Bone marrow (tissue), 2 donors: Measurements from ENCODE around the gene NCOA6.
A peak's percentile ranks its signal among the peaks of the same experiment; 100 is the strongest.

Source experiments
- DNase-seq, 2 donors: peaks; one replicate each; lab custom pipeline; 2025; lab: John Stamatoyannopoulos, UW

NCOA6 gene

DNA sequence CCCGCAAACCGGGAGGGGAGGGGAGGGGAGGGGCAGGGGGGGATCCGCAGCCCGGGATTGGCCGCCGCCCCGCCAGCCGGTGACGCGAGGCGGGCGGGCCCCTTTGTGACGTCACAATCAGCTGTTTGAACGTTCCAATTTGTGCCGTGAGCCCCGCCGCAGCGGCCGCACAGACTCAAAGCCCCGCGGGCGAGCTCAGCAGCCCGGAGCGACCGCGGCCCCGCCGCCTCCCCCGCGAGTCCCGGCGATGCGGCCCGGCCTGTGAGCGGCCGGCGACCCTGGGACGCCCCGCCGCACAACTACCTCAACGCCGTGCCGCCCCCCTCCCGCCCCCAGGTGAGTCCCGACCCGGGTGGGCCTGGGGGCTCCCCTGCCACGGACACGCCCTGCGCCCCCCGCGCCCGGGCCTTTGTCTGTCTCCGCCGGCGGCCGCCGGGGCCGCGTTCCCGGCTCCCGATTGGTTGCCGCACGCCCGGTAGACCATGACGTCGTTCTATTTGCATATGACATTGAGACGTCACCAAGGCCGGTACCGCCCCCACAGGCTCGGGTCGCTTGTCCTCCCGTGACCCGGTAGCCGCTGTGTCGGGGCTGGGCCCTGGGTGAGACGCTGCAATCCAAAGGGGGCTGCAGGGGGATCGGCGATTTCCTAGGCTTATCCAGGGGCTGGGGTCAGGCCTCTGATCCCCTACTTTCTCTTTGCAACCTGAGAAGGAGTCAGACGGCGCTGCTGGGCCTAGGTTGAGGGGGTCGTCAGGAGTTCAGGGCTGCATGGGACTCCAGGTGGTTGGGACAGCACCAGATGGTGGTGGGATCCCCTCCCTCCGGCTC is 121.1 kb downstream of the NCOA6 start, which contains the start of gene TP53INP2:
TSS of gene TP53INP2 (plus strand) at position 168 of the 831 bp plus-strand sequence. CDS start 4,396 bp downstream, outside the sequence.
- peak in 1 of 2 donors; percentile 83 for DNase-seq

DNA sequence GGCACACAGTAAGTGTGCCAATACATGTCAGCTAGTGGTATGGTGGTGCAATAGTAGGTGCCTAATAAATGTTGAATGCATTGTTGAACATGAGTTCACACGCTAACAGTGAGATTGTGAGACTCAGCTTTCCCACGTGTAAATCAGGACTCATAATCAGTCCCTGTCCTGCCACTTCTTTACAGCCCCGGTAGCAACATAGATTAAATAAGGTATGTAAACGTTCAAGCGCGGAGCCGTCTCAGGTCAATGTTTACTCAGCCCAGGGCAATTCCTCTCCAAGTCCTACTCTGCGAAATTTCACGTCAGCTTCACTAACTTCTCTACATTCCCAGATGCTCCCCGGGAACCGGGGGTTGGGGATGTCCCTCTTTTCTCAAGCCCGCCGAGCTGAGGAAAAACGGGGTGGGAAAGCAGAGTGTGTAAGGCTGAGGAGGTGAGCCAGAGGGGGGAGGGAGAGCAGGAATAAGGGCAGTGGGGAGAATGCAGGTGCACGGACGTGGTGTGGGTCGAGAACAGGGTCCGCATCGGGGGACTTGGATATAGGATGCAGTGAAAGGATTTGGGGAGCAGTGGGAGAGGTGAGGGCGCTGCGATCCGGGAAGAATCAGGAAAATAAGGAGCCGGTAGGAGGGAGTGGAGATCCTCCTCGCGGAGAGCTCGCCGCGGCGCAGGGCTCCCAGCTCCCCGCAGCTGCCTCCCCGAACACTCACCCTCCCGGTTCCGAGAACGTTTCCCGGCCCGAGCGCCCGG is 121.9 kb downstream of the NCOA6 start:
- peak in 1 of 2 donors; percentile 56 for DNase-seq

DNA sequence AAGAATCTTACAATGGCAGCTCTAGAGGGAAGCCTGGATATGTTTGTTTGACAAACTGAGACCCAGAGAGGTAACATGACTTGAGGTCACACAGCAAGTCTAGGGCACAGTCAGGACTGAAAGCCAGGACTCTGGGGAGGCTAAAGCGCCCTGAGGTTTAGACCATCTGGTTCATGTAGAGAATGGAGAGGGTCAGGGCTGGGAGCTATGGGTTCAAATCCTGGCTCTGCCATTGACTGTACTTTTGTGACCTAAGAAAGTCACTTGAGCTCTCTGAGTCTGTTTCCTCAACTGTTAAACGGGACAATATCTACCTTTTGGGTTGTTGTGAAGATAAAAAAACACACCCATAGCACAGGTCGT is 122.4 kb downstream of the NCOA6 start:
- DNase-seq: no peak

DNA sequence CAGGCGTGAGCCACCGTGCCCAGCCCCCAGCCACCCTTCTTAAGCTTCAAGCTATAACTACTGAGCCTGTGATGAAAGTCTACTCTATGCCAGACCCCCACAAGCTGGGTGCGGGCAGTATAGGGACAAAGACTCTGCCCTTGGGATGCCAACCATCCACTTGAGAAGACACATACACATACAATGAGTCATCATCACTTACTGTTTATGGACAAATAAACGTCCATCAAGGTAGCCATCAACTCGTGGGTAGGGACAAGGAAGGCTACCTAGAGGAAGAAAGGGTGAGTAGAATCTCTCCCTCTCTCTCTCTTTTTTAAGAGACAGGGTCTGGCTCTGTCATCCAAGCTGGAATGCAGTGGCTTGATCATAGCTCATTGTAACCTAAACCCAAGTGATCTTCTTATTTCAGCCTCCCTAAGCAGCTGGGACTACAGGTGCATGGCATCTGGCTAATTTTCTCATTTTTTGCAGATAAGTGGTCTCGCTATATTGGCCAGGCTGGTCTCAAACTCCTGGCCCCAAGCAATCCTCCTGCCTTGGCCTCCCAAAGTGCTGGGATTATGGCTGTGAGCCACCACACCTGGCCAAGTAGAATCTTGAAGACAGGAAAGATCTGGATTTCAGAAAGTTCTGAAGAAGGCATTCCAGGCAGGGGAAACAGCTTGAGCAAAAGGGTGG is 123.9 kb downstream of the NCOA6 start:
- DNase-seq: no peak

DNA sequence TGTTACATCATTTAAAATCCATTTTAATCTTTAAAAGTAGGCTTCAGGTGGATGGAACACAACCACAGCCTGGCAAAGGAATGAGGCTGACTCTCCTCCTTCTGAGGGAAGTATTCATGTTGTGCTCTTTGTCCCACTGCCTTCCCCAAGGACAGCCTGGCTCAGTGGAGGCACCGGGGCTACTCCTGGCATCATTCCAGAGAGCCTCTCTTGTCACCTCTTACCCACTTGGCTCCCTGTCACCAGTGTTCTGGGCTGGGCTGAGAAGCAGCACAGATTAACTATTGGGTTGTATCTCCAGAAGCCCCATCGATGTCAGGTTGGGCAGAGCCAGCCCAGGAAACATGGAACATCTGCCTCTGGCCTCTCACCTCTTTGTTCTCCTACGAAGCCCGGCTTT is 132.0 kb downstream of the NCOA6 start:
- DNase-seq: no peak

DNA sequence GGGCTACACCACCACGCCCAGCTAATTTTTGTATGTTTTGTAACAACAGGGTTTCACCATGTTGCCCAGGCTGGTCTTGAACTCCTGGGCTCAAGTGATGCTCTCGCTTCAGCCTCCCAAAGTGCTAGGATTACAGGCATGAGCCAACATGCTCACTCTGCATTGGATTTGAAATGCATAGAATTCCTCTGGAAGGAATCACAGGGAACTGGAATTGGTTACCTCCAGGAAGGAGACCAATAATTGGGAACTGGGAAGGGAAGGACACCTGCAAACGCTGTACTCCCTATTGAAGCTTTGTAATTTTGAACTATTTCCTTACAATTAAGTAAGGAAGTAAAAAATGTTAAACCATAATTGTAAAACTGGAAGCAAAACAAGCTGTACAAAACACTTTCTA is 133.6 kb downstream of the NCOA6 start:
- DNase-seq: no peak

DNA sequence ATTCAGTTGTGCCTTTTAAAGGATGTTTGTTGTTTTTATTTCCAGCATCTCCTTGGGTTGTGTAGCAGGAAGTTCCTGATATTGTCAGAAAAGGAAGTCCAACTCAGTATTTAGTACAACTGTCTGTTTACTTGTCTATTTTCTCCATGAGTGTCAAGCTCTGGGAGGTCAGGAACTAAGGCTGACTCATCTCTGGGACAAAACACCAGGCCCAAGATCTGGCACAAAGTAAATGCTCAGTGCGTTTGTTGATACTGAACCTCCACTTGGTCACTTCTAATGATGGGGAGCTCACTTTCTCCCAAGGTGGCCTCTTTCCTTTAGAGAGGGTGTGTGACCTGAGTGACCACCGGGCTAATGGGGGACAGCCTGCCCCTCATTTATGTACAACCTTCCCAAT is 136.0 kb downstream of the NCOA6 start:
- DNase-seq: no peak

DNA sequence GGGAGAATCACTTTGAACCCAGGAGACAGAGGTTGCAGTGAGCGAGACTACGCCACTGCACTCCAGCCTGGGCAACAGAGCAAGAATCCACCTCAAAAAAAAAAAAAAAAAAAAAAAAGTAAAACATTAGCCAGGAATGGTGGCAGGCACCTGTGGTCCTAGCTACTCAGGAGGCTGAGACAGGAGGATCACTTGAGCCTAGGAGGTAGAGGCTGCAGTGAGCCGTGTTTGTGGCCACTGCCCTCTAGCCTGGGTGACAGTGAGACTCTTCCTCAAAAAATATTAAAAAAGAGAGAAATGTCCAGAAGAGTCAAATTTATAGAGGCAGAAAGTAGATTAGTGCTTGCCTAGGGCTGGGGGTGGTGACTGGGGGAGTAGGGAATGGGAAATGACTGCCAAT is 141.8 kb downstream of the NCOA6 start:
- no peak for DNase-seq

DNA sequence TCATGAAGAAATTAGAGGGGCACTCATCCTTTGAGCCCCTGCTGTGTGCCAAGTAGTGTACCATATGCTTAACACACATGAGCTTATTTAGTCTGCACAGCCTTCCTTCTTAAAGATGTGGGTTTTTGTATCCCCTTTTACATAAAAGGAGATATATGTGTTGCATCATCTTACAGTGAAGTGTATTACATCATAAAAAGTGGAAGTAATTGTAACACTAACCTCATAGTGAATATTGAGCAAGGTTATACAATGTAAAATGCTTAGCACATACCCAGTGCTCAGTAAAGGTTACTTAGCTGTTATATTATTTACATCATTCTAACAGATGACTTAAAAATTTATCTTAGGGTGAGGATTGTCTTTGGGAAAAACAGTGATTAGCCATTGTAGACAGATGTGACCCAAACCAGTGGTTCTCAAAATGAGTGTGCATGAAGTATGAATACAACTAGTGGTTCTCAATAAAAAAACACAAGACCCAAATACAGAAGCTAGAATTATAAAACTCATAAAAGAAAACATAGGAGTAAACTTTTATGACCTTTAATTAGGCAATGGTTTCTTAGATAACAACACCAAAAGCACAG is 144.8 kb downstream of the NCOA6 start:
- DNase-seq: no peak

DNA sequence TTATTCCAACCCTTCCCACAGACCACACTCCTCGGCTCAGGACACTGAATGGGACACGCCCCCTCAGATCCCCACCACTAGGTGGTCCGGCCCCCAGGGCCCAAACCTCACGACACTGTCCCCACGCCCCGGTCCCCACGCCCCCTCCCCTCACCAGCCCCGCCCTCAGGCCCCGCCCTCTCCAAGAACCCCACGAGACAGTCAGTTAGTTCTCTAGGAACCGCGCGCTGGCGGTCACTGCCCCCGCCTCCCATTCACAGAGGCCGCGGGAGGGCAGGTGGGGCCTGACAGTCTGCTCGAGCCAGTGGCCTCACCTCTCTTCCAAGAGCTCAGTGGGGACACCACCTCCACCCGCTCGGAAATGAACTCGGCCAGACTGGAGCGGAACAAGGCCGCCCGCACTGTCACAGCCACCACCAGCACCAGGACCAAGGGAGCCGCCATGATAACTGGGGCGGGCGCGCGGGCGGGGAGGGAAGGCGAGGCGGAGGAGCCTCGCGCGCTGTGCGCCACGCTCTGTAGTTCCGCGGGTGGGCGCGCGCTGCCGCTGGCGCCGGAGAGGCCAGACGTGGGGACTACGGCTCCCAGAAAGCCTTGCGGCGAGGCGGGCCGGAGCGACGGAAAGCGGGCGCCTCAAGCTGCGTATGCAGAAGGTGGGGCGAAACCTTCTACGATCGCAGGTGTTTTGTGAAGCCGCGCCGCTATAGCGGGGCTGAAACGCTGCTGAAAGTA is 148.6 kb downstream of the NCOA6 start, which contains the start of gene PIGU:
TSS of gene PIGU (minus strand) at position 451 of the 732 bp plus-strand sequence. CDS start at position 444, 7 bp downstream.
- peak; percentile 78 to 91 for DNase-seq

DNA sequence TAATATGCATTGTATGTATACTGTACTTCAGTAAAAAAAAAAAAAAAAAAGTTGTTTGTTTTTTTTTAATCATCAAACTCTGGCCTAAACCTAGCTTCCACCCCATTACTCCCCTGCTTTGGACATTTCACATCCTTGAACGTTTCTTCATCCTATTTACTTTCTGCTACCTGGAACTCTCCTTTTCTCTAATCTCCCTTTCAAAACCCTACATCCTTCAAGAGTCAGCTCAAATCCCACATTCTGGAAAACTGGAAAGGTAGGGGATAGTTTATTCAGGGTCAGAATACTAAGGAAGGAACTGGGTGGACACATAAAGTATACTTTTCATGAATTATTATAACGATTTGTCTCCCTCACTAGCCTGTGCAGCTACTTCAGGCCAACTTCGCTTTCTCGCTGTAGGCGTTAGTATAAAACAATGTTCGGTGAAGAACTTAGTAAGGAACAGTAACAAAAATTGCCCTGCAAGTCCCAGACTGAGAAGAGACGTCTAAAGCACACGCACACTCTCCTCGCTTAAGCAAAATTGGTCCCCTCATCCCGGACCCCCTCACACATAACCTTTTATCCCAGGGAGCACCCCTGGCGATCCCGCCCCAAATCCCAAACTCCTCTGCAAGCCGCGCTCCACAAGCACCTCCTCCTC is 149.3 kb downstream of the NCOA6 start:
- no peak for DNase-seq

DNA sequence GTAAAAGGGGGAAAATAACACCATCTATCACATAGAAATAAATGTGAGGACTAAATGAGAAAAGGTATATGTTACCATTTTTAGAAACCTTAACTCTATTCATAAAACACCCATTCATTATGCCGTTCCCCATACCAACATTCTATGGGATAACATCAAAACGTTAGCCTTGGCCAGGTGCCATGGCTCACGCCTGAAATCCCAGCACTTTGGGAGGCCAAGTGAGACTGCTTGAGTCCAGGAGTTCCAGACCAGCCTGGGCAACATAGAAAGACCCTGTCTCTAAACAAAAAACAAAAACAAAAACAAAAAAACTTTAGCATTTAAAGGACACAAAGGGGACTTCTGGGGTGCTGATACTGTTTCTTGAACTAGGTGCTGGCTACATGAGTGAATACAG is 149.9 kb downstream of the NCOA6 start:
- DNase-seq: no peak

DNA sequence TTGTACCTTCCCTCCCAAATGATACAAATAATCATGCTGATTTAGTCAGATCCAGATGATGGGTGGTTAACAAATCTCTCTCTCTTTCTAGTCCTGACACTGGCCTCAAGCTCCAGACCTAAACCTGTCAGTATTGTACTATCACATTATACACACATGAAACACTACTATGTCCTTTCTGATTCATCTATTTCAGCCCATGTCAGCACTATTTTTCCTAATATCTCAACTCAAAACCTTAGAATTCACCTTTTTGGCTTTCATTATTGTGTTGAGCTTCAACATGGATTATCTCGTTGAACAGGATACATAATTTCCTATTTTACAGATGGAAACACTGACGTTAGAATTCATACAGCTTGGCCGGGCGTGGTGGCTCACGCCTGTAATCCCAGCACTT is 152.0 kb downstream of the NCOA6 start:
- no peak for DNase-seq

DNA sequence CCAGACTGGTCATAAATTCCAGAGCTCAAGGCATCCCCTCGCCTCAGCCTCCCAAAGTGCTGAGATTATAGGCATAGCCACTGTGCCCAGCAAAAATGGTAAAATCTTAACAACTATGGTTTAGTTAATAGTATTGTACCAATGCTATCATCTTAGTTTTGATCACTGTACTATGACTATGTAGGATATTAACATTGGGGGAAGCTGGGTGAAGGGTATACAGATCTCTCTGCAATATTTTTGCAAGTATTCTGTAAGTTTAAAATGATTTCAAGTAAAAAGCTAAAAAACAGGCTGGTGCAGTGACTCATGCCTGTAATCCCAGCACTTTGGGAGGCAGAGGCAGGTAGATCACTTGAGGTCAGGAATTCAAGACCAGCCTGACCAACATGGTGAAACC is 156.4 kb downstream of the NCOA6 start:
- DNase-seq: no peak
